HG03066 (cell line): ENCODE results near the gene ABCB11.
A peak's percentile ranks its signal among the peaks of the same experiment; 100 is the strongest.
"Not testable (repeated sequence)": the region's sequence is repeated elsewhere in the genome, so short reads cannot be mapped to it uniquely, and the experiment has no call there.

Experiments used
- ATAC-seq: cut with Tn5 transposase; IDR thresholded peaks from one replicate; pipeline ENCODE4 v1.9.1; 2021; ENCODE audit warnings: low read depth; ENCODE audit not compliant: unreplicated experiment

The ABCB11 gene

GRCh38 chr2:169031202-169031601, at the start of gene ABCB11:
Gene ABCB11, minus strand, starts transcription at chr2:169031324. Its CDS starts 13,199 bp downstream, at chr2:169018125.
- ATAC-seq, result no peak

- peak; percentile 58 for ATAC-seq
Measured at GRCh38 chr2:169080250-169081069, 49.3 kb upstream of the ABCB11 start.

- ATAC-seq, result no peak
Measured at GRCh38 chr2:169077674-169078240, 46.6 kb upstream of the ABCB11 start.

GRCh38 chr2:169073963-169074751, 43.0 kb upstream of the ABCB11 start:
- ATAC-seq, result no peak

- ATAC-seq, result no peak
Measured at GRCh38 chr2:169073211-169073962, 42.3 kb upstream of the ABCB11 start.

GRCh38 chr2:169072163-169072925, 41.2 kb upstream of the ABCB11 start:
- ATAC-seq, result peak; percentile 54

- no peak for ATAC-seq
Measured at GRCh38 chr2:169071455-169071854, 40.3 kb upstream of the ABCB11 start.

GRCh38 chr2:169069833-169070232, 38.7 kb upstream of the ABCB11 start:
- no peak for ATAC-seq

- no peak for ATAC-seq
Measured at GRCh38 chr2:169069341-169069740, 38.2 kb upstream of the ABCB11 start, which contains the start of gene DHRS9. Gene DHRS9, plus strand, starts transcription at chr2:169069563. Its CDS starts 12,019 bp downstream, at chr2:169081582.

- ATAC-seq, result no peak
Measured at GRCh38 chr2:169066897-169067296, 35.8 kb upstream of the ABCB11 start.

GRCh38 chr2:169065864-169066517, 34.9 kb upstream of the ABCB11 start:
- no peak for ATAC-seq

GRCh38 chr2:169065422-169065821, 34.3 kb upstream of the ABCB11 start:
- ATAC-seq, result no peak

GRCh38 chr2:169064199-169064598, 33.1 kb upstream of the ABCB11 start:
- ATAC-seq, result not testable (repeated sequence)

- not testable (repeated sequence) for ATAC-seq
Measured at GRCh38 chr2:169054575-169054974, 23.5 kb upstream of the ABCB11 start.

GRCh38 chr2:169050476-169051240, 19.5 kb upstream of the ABCB11 start:
- ATAC-seq, result no peak

- ATAC-seq, result no peak
Measured at GRCh38 chr2:169049142-169049541, 18.0 kb upstream of the ABCB11 start.

GRCh38 chr2:169047256-169048250, 16.4 kb upstream of the ABCB11 start:
- no peak for ATAC-seq
